Lower lobe of right lung (tissue), 2 donors: ENCODE data around the gene ERP44. TPM values are rescaled to one million over a fixed set of nuclear protein-coding genes. Genes with fewer than 3 reads are reported as not detected.
A peak's percentile ranks its signal among the peaks of the same experiment; 100 is the strongest.

Experiments used
- ATAC-seq, 2 donors: fragments of 200-7000 bp; cut with Tn5 transposase; one replicate each; pipeline ENCODE4 v1.9.1; 2020 to 2022; ENCODE audit warnings: mild to moderate bottlenecking in 2 of 2, moderate library complexity in 2 of 2
- DNase-seq: peaks from one replicate; pipeline ENCODE4 v3.0.0-alpha.2; 2020
- H3K27ac ChIP-seq: fragments of 200-600 bp; one replicate; pipeline ENCODE4 v1.8.0; 2022
- H3K27me3 ChIP-seq: fragments of 200-600 bp; one replicate; pipeline ENCODE4 v1.8.0; 2022; ENCODE audit warnings: low read depth
- H3K36me3 ChIP-seq: fragments of 200-600 bp; one replicate; pipeline ENCODE4 v1.8.0; 2022; ENCODE audit warnings: mild to moderate bottlenecking
- H3K4me1 ChIP-seq: fragments of 200-600 bp; one replicate; pipeline ENCODE4 v1.8.0; 2022
- H3K4me3 ChIP-seq: fragments of 200-600 bp; one replicate; pipeline ENCODE4 v1.8.0; 2022; ENCODE audit warnings: mild to moderate bottlenecking
- H3K9me3 ChIP-seq: fragments of 200-600 bp; one replicate; pipeline ENCODE4 v1.8.0; 2022
- intact Hi-C: fragments of 100-400 bp; cut with DNase I; formaldehyde crosslinking; loops from one replicate; pipeline ENCODE4 v1.11.0; 2022
- total RNA-seq: library from RNA; stranded (reverse); fragmentation: NEBNext Ultra II Directional; extraction: Animal tissue kit (Norgen Biotek cat#: 25700); gene quantifications from one replicate; pipeline ENCODE4 v1.2.1, GENCODE V29; 2021
- TF ChIP-seq, protein P1 (sequence below): fragments of 200-600 bp; IDR thresholded peaks from one replicate; pipeline ENCODE4 v1.8.0; 2022; ENCODE audit warnings: antibody characterized with exemption, mild to moderate bottlenecking
- donor health status: DM: no; HTN: yes; CAD: no; lungs with severe emphysema.

The ERP44 gene
- total RNA-seq, 1 donor from 2014 or later, result 27.9 TPM

- no peak for DNase-seq
- TF ChIP-seq, protein P1, sequence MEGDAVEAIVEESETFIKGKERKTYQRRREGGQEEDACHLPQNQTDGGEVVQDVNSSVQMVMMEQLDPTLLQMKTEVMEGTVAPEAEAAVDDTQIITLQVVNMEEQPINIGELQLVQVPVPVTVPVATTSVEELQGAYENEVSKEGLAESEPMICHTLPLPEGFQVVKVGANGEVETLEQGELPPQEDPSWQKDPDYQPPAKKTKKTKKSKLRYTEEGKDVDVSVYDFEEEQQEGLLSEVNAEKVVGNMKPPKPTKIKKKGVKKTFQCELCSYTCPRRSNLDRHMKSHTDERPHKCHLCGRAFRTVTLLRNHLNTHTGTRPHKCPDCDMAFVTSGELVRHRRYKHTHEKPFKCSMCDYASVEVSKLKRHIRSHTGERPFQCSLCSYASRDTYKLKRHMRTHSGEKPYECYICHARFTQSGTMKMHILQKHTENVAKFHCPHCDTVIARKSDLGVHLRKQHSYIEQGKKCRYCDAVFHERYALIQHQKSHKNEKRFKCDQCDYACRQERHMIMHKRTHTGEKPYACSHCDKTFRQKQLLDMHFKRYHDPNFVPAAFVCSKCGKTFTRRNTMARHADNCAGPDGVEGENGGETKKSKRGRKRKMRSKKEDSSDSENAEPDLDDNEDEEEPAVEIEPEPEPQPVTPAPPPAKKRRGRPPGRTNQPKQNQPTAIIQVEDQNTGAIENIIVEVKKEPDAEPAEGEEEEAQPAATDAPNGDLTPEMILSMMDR, result no peak
- Histone ChIP-seq H3K4me1 (no peaks in the 10 kb centered on the region), H3K9me3 (no peaks in the 10 kb centered on the region), H3K27me3 (no peaks in the 10 kb centered on the region), H3K36me3 (peaks cover 48% of the 10 kb centered on the region), H3K4me3 (no peak overlapping the region), H3K27ac (no peak overlapping the region)
- intact Hi-C loops, result no loop called here
- ATAC-seq, result peak in 1 of 2 donors; percentile 45
Observed at GRCh38 chr9:99966716-99967115, 132.1 kb downstream of the ERP44 start.

GRCh38 chr9:99966001-99966400 is 132.8 kb downstream of the ERP44 start:
- TF ChIP-seq, protein P1, result no peak
- H3K27me3 ChIP-seq, result no peaks in the 10 kb centered on the region
- H3K4me1 ChIP-seq, result no peaks in the 10 kb centered on the region
- ATAC-seq, result no peak
- no peaks in the 10 kb centered on the region for H3K9me3 ChIP-seq
- H3K36me3 ChIP-seq, result peaks cover 55% of the 10 kb centered on the region
- no peak overlapping the region for H3K4me3 ChIP-seq
- intact Hi-C loops, result no loop called here
- H3K27ac ChIP-seq, result no peak overlapping the region
- no peak for DNase-seq

GRCh38 chr9:99964336-99964735 is 134.5 kb downstream of the ERP44 start:
- DNase-seq, result no peak
- TF ChIP-seq, protein P1, result no peak
- H3K27ac ChIP-seq, result no peak overlapping the region
- H3K27me3 ChIP-seq, result no peaks in the 10 kb centered on the region
- H3K9me3 ChIP-seq, result no peaks in the 10 kb centered on the region
- no peaks in the 10 kb centered on the region for H3K4me1 ChIP-seq
- no peak for ATAC-seq
- H3K36me3 ChIP-seq, result peaks cover 55% of the 10 kb centered on the region
- intact Hi-C loops, result no loop called here
- H3K4me3 ChIP-seq, result no peak overlapping the region

DNA sequence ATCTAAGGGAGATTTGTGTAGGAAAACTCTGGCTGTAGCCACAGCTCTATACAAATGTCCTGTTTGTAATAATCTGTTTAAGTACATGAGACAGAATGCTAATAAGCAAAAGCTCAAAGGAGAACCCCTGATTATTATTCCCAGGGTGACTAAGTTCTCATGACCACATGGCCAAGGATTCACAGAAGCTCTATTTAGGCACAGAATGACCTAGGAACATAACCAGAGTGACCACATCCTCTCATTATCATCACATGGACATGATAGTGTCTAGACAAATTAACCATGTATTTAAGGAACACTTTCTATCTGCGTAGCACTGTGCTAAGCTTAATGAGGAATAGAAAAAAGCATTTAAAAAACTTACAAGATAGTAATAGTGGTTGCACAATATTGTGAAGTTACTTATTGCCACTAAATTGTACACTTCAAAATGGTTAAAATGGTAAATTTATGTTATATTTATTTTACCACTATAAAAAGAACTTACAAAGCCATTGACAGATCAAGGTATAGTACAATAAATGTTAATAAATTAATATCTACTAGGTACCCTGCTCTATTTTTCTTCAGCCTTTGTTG is 136.0 kb downstream of the ERP44 start:
- H3K27ac ChIP-seq, result no peak overlapping the region
- intact Hi-C loops, result no loop called here
- no peaks in the 10 kb centered on the region for H3K27me3 ChIP-seq
- H3K36me3 ChIP-seq, result peaks cover 40% of the 10 kb centered on the region
- no peaks in the 10 kb centered on the region for H3K9me3 ChIP-seq
- DNase-seq, result no peak
- H3K4me3 ChIP-seq, result no peak overlapping the region
- ATAC-seq, result no peak
- TF ChIP-seq, protein P1, result no peak
- no peaks in the 10 kb centered on the region for H3K4me1 ChIP-seq

GRCh38 chr9:99955606-99956005 is 143.2 kb downstream of the ERP44 start:
- H3K4me3 ChIP-seq, result no peak overlapping the region
- H3K4me1 ChIP-seq, result no peaks in the 10 kb centered on the region
- TF ChIP-seq, protein P1, result no peak
- intact Hi-C loops, result no loop called here
- H3K27me3 ChIP-seq, result no peaks in the 10 kb centered on the region
- no peak for DNase-seq
- ATAC-seq, result no peak
- H3K27ac ChIP-seq, result no peak overlapping the region
- H3K9me3 ChIP-seq, result no peaks in the 10 kb centered on the region
- H3K36me3 ChIP-seq, result peaks cover 20% of the 10 kb centered on the region
